ENCODE results near the gene LRRC14B.

DNA sequence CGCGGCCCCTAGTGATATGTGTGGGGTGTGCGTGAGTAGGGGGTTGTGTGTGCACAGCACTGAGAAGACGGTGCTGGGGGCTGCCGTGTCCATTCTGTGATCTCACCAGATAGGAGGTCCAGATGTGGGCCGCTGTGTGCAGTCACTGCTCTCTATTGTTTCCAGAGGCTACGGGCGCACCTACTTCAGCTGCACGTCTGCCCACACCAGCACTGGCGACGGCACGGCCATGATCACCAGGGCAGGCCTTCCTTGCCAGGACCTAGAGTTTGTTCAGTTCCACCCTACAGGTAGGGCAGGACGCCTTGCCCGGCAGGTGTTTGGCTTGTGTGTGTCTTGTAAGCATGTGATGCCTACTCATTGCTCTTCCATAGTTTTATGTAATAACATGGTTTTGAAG lies 39.4 kb downstream of the LRRC14B start:
- TF ChIP-seq ZNF274 (IDR thresholded peaks at IDR 0.05; ENCODE audit: low read depth, low read length) (no peak), YY1 (IDR thresholded peaks at IDR 0.05; ENCODE audit: insufficient read depth, insufficient read length) (no peak)

Data from NT2/D1 (cell line).